PFSK-1 (cell line): Measurements from ENCODE around the gene ABI1.

Source experiments
- FOXP2 ChIP-seq: optimal IDR thresholded peaks from 2 replicates; pipeline ENCODE3; 2011; ENCODE audit warnings: borderline replicate concordance, control low read depth, inconsistent platforms; ENCODE audit not compliant: insufficient read depth; ENCODE audit errors: extremely low read length, extremely low read depth
- POLR2AphosphoS5 ChIP-seq: IDR thresholded peaks from 2 replicates; pipeline ENCODE4 v1.6.1; 2012; ENCODE audit warnings: low read depth, mild to moderate bottlenecking, control low read depth, low read length, moderate library complexity
- SIN3A ChIP-seq: IDR thresholded peaks from 2 replicates; pipeline ENCODE4 v1.6.1; 2012; ENCODE audit warnings: mild to moderate bottlenecking, low read length, moderate library complexity, borderline replicate concordance; ENCODE audit not compliant: insufficient read depth
- TAF1 ChIP-seq: IDR thresholded peaks from 2 replicates; pipeline ENCODE4 v1.6.1; 2012; ENCODE audit warnings: low read length, control low read depth, borderline replicate concordance; ENCODE audit not compliant: insufficient read depth
- TF ChIP-seq, protein P1 (sequence below), 2 experiments: IDR thresholded peaks; 2 replicates each; pipeline versions ENCODE4 v1.6.1 to v1.8.0; 2011 to 2012; ENCODE audit warnings: low read depth in 2 of 2, low read length in 2 of 2, control low read depth in 1 of 2, inconsistent platforms in 1 of 2, mild to moderate bottlenecking in 1 of 2, moderate library complexity in 1 of 2; ENCODE audit not compliant: insufficient read depth in 1 of 2

ABI1 gene

DNA sequence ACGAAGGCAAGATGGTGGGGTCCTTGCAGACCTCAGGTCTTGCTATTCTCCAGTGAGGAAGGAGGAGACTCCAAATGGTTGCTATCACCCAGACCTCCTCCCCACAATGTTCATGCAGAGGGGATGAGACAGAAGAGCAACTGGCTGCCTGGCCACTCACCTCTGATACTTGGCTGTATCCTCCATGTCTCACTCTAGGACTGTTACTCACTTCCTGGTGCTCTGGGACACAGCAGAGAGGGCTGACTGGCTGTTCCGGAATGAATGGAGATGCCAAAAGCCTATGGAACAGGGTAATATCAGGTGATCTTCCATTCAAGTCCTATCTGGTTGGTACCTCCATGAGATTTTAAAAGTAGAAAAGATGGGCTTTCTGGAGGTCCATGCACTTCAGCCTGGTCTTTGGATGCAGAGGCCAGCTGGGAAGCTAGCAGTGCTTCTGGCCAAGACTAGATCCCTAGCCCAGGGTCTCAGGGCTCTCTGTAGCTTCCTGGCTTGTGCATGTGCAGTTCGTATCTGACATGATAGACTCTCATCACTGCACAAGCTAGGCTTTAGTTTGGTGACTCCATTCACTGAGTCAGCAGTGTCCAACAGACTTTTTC is 27.0 kb upstream of the ABI1 start:
- TF ChIP-seq, protein P1, sequence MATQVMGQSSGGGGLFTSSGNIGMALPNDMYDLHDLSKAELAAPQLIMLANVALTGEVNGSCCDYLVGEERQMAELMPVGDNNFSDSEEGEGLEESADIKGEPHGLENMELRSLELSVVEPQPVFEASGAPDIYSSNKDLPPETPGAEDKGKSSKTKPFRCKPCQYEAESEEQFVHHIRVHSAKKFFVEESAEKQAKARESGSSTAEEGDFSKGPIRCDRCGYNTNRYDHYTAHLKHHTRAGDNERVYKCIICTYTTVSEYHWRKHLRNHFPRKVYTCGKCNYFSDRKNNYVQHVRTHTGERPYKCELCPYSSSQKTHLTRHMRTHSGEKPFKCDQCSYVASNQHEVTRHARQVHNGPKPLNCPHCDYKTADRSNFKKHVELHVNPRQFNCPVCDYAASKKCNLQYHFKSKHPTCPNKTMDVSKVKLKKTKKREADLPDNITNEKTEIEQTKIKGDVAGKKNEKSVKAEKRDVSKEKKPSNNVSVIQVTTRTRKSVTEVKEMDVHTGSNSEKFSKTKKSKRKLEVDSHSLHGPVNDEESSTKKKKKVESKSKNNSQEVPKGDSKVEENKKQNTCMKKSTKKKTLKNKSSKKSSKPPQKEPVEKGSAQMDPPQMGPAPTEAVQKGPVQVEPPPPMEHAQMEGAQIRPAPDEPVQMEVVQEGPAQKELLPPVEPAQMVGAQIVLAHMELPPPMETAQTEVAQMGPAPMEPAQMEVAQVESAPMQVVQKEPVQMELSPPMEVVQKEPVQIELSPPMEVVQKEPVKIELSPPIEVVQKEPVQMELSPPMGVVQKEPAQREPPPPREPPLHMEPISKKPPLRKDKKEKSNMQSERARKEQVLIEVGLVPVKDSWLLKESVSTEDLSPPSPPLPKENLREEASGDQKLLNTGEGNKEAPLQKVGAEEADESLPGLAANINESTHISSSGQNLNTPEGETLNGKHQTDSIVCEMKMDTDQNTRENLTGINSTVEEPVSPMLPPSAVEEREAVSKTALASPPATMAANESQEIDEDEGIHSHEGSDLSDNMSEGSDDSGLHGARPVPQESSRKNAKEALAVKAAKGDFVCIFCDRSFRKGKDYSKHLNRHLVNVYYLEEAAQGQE (IDR thresholded peaks at IDR 0.05; ENCODE audit: insufficient read depth in 1 of 2, low read depth in 2 of 2, low read length in 2 of 2), result no peak
- TF ChIP-seq TAF1, result no peak
- TF ChIP-seq POLR2AphosphoS5, result no peak
- TF ChIP-seq SIN3A, result no peak

DNA sequence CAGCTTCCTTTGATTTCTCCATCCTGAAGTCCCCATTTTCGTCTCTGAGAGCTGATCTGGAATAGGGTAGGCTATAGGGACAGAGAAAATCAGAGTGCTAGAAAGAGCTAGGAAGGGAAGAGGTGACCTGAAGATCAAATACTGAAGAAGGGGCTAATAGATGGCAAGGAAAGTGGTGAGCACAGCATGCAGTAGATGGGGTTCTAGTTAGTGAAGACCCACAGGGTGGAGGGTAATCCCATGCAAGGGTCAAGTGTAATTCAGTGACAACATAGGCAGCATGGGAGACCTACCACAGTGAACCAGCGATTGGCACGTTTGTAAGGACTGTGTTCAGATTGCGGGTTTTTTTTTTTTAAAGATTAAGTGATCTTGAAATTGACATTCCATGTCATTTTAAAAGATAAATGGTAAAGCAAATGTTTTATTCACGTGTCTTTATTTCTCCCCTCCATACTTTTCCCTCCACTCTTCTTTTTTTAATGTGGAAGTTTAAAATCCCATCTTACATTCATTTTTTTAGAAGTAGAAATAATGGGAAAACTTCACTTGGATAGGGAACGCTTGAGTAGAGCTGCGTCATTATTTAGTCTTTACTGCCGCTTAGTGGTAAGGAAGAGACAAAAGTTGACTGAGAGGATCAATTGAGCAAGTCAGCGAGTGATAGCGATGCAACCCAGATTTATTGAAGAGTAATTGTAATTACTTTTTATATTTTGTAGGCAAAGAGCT is 21.0 kb upstream of the ABI1 start:
- TF ChIP-seq FOXP2, result no peak
- TF ChIP-seq TAF1, result no peak
- TF ChIP-seq, protein P1 (IDR thresholded peaks at IDR 0.05; ENCODE audit: insufficient read depth in 1 of 2, low read depth in 2 of 2, low read length in 2 of 2), result no peak
- no peak for TF ChIP-seq POLR2AphosphoS5
- no peak for TF ChIP-seq SIN3A

DNA sequence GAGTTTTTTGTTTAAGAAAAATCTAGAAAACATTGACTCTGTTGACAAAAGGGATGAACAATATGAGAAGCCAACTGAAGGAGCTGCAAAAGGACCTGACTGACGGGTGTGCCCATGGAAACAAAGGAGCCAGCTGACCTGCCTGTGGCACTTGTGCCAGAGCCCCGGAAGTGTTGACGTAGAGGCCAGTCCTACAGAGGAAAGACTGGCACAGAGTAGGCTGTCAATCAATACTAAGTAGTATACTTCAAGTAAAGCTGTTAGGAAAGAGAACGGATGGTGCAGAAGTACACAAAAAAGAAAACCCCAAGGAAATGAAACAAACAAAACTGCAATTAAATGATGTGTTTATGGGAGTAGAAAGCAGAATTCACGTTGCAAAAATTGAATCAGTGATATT is 19.0 kb upstream of the ABI1 start:
- TF ChIP-seq TAF1, result no peak
- no peak for TF ChIP-seq POLR2AphosphoS5
- no peak for TF ChIP-seq FOXP2
- TF ChIP-seq, protein P1 (IDR thresholded peaks at IDR 0.05; ENCODE audit: insufficient read depth in 1 of 2, low read depth in 2 of 2, low read length in 2 of 2), result no peak
- no peak for TF ChIP-seq SIN3A

DNA sequence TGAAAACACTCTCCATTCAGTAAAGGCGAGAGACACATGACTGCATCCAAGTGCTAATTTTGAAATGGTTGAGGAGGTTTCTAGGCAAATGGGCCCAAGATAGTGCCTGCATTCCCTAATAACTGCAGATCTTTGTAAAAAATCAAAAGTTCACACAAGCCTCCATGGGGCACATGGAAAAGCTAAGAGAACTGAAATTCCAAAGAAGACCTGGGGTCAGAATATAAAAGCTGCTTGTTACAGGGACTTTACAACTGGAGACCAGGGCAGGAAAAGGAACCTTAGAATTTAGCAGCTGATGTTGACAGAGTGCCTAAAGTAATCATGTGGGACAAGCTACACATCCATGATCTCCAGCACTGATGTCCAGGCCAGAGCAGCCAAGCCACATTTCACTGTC is 10.0 kb upstream of the ABI1 start:
- TF ChIP-seq SIN3A, result no peak
- TF ChIP-seq, protein P1 (IDR thresholded peaks at IDR 0.05; ENCODE audit: insufficient read depth in 1 of 2, low read depth in 2 of 2, low read length in 2 of 2), result no peak
